T-helper 2 cell treated with Interferon-gamma antibody and Interleukin-4, amounts not matched to agents 5 μg/mL and 100 μg/mL, for 36 hours (primary cell): ENCODE measurements around the gene NHLRC4.
"Not testable (repeated sequence)": the region's sequence is repeated elsewhere in the genome, so short reads cannot be mapped to it uniquely, and the experiment has no call there.

ENCODE experiments used
- DNase-seq: peaks from one replicate; pipeline ENCODE4 v3.0.0; 2021; ENCODE audit warnings: low spot score
- H3K27ac Mint-ChIP-seq: one replicate; pipeline ENCODE4 v1.8.0; 2021; ENCODE audit warnings: mild to moderate bottlenecking, mixed read lengths
- H3K27me3 Mint-ChIP-seq: one replicate; pipeline ENCODE4 v1.8.0; 2021; ENCODE audit warnings: low read depth, mixed read lengths
- H3K36me3 Mint-ChIP-seq: one replicate; pipeline ENCODE4 v1.8.0; 2021; ENCODE audit warnings: low read depth, mixed read lengths
- H3K4me1 Mint-ChIP-seq: one replicate; pipeline ENCODE4 v1.8.0; 2021; ENCODE audit warnings: low read depth, mixed read lengths
- H3K4me3 Mint-ChIP-seq: one replicate; pipeline ENCODE4 v1.8.0; 2022; ENCODE audit warnings: mild to moderate bottlenecking, moderate library complexity, mixed read lengths
- H3K9me3 Mint-ChIP-seq: one replicate; pipeline ENCODE4 v1.8.0; 2021; ENCODE audit warnings: mixed read lengths

The NHLRC4 gene

DNA sequence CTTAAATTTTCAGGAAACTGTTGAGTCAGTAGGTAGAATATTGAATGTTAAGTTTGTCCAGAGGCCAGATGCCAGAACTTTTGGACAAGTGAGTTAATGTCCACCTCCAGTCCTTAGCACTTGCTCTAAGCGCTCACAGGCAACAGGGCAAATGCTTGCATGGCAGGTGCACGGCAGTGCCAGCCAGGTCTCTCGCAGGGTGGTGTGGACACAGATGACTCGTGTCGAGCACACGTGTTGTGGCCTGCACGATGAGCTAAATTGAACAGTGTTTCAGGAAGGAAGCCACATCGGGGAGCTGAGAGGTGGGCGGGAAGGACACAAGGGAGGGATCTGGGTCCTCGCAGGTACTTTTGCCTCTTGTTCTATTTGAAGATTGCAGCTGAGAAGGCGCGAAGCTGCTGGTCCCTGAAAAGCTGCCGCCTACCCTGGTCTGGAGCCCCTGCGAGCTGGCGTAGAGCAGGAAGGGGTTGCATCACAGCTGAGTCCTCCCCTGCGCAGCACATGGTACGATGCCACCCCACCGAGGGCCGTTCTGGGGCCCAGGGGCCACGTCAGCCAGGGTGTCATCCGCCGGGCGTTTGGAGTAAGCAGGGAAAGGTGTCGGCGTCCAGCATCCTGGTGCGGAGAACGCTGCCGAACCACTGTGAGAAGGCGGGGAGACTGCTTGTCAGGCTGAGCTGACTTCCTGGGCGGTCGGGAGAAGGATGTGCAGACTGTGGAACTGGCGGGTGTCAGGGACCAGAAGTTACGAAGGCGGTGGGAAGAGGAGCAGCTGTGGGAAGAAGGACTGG, 29.3 kb downstream of the NHLRC4 start:
- Mint-ChIP-seq H3K9me3 (no peaks in the 10 kb centered on the region), H3K36me3 (peaks cover 5% of the 10 kb centered on the region), H3K27ac (no peak overlapping the region), H3K4me1 (peaks cover 3% of the 10 kb centered on the region), H3K27me3 (no peaks in the 10 kb centered on the region), H3K4me3 (no peak overlapping the region)
- DNase-seq = no peak

DNA sequence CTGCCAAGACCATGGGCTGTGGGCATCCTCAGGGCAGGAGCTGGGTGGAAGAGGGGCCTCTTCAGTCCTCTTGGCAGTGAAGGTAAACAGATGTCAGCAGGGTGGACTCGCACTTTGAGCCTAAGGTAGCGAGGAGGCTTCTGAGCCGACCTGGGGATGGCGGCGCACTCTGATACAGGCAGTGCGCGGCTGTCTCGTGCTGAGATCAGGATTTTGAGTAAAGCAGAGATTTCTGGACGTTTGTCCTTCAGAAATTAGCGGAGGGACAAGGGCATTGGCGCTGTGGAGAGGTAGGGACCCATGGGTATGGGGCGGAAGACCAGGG, 29.9 kb downstream of the NHLRC4 start:
- peaks cover 1% of the 10 kb centered on the region for H3K4me1 Mint-ChIP-seq
- no peaks in the 10 kb centered on the region for H3K27me3 Mint-ChIP-seq
- H3K27ac Mint-ChIP-seq = no peak overlapping the region
- no peak overlapping the region for H3K4me3 Mint-ChIP-seq
- DNase-seq = no peak
- no peaks in the 10 kb centered on the region for H3K9me3 Mint-ChIP-seq
- H3K36me3 Mint-ChIP-seq = peaks cover 5% of the 10 kb centered on the region

DNA sequence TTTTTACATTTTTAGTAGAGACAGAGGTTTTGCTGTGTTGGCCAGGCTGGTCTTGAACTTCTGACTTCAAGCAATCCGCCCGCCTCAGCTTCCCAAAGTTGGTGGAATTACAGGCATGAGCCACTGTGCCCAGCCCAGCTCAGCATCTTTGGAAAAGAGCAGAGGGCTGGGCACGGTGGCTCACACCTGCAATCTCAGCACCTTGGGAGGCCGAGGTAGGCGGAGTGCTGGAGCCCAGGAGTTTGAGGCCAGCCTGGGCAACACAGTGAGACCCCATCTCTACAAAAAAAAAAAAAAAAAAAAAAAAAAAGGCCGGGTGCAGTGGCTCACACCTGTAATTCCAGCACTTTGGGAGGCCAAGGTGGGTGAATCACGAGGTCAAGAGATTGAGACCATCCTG, 30.9 kb downstream of the NHLRC4 start:
- DNase-seq, H3K4me1 Mint-ChIP-seq, H3K27me3 Mint-ChIP-seq, H3K27ac Mint-ChIP-seq, H3K36me3 Mint-ChIP-seq, H3K4me3 Mint-ChIP-seq, H3K9me3 Mint-ChIP-seq: not testable (repeated sequence)

DNA sequence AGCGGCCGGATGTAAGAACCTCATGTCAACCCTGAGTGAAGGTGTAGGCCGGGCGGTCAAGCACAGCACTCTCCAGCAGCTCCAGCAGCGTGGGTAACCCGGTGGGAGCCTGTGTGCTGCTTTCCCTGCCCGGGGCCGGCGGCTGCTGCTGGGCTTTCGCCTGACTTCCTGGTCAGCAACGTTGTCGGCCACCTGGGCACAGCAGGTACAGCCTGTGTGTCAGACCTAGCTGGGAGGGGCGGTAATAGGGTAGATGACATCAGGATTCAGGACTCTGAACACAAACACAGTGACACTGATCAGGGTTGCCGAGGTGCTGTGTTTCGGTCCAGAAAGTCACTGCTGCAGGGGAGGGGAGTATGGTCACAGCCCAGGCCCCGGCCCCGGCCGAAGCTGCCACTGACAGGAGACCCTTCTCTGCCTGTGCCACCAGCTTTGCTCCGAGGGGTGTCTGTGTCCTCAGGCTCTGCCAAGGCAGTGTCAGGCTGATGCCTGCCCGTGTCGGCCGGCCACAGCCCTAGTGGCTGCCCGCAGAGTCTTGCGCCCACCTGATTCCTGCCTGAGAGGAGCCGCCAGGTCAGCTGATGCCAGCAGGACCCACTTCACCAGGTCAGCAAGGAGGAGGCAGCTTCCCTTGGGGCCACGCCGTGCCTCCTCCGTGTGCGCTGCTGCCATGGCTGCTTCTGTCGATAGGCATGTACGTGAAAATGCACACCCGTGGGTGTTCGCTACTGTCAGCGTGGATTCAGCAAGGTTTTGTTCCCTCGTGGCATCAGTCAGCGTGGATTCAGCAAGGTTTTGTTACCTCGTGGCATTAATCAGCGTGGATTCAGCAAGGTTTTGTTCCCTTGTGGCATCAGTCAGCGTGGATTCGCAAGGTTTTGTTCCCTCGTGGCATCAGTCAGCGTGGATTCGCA, 32.3 kb downstream of the NHLRC4 start:
- Mint-ChIP-seq H3K9me3 (no peaks in the 10 kb centered on the region), H3K4me1 (peaks cover 4% of the 10 kb centered on the region), H3K27ac (no peak overlapping the region), H3K4me3 (no peak overlapping the region), H3K36me3 (peaks cover 7% of the 10 kb centered on the region), H3K27me3 (no peaks in the 10 kb centered on the region)
- DNase-seq = no peak

DNA sequence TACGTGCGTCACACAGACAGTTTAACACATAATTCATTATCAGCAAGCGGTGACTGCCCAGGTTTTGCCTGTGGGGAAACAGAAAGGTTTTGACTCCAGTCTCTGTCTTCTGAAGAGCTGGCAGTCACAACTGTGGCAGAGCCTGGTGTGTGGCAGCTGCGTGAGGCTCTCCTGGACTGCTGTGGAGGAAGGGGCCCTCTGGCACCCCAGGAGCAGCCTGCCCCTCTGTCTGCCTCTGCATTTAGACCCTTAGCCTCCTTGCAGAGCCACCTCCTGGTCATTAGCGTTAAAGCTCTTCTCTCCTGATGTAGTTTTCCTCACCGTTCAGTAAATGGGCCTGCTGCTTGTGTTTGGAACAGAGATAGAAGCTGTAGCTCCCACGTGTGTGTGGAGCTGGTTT, 34.0 kb downstream of the NHLRC4 start:
- Mint-ChIP-seq H3K4me3 (no peak overlapping the region), H3K27ac (no peak overlapping the region), H3K36me3 (peaks cover 8% of the 10 kb centered on the region), H3K9me3 (no peaks in the 10 kb centered on the region), H3K4me1 (peaks cover 2% of the 10 kb centered on the region), H3K27me3 (no peaks in the 10 kb centered on the region)
- no peak for DNase-seq

DNA sequence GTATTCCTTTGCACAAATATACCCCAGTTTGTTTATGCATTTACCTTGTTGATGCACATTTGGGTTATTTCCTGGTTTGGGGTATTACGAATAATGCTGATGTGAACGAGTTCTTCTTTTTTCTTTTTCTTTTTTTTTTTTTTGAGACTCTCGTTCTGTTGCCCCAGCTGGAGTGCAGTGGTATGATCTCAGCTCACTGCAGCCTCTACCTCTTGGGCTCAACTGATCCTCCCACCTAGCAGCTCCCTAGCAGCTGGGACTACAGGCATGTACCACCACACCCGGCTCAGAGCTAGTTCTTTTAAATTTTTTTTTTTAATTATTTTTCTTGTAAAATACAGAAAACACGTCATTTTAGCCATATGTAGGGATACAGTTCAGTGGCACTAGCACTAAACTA, 37.1 kb downstream of the NHLRC4 start:
- H3K27me3 Mint-ChIP-seq = no peaks in the 10 kb centered on the region

DNA sequence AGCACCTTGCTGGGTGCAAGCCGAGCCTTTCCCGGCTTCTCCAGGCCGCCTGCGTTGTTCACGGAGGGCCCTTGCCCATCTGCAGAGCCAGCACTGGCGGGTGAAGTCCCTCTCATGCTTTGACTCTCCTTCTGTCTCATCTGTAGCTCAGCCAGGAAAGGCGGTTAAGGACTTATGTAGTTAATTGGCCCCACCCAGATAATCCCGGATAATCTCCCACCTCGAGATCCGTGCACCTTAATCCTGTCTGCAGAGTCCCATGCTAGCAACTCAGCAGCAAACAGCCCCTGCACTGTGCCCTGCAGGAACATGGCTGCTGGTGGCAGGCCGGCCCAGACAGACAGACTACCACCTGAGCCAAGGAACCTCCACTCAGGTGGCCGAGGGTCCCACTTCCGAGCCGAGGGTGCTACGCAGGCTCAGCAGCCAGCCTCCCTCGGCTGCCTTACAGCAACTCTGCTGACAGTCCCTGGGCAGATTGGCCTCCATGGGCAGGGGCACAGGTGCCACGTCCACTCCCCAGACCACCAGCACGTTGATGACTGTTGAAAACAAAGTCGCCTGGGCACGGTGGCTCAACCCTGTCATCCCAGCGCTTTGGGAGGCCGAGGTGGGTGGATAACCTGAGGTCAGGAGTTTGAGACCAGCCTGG, 40.0 kb downstream of the NHLRC4 start:
- no peak overlapping the region for H3K27ac Mint-ChIP-seq
- no peak overlapping the region for H3K4me3 Mint-ChIP-seq
- H3K9me3 Mint-ChIP-seq = no peaks in the 10 kb centered on the region
- no peaks in the 10 kb centered on the region for H3K27me3 Mint-ChIP-seq
- H3K4me1 Mint-ChIP-seq = peaks cover 2% of the 10 kb centered on the region
- no peak for DNase-seq
- peaks cover 4% of the 10 kb centered on the region for H3K36me3 Mint-ChIP-seq

More for the DNA sequence above, 37.1 kb downstream of the NHLRC4 start:
- Mint-ChIP-seq H3K36me3 (peaks cover 6% of the 10 kb centered on the region), H3K4me1 (peaks cover 2% of the 10 kb centered on the region), H3K27ac (no peak overlapping the region), H3K4me3 (no peak overlapping the region), H3K9me3 (no peaks in the 10 kb centered on the region)
- DNase-seq = no peak

DNA sequence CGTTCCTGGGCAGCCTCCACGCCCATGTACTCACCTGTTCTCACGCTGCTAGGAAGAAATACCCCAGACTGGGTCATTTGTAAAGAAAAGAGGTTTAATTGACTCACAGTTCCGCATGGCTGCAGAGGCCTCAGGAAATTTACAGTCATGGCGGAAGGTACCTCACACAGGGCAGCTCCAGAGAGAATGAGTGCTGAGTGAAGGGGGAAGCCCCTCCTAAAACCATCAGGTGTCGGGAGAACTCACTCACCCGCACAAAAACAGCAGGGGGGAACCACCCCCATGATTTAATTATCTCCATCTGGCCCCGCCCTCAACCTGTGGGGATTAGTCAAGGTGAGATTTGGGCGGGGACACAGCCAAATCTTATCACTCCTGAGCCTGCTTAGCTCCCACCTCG, 41.2 kb downstream of the NHLRC4 start:
- no peak overlapping the region for H3K27ac Mint-ChIP-seq
- peaks cover 2% of the 10 kb centered on the region for H3K36me3 Mint-ChIP-seq
- no peaks in the 10 kb centered on the region for H3K27me3 Mint-ChIP-seq
- no peak for DNase-seq
- no peak overlapping the region for H3K4me3 Mint-ChIP-seq
- no peaks in the 10 kb centered on the region for H3K9me3 Mint-ChIP-seq
- H3K4me1 Mint-ChIP-seq = peaks cover 2% of the 10 kb centered on the region

DNA sequence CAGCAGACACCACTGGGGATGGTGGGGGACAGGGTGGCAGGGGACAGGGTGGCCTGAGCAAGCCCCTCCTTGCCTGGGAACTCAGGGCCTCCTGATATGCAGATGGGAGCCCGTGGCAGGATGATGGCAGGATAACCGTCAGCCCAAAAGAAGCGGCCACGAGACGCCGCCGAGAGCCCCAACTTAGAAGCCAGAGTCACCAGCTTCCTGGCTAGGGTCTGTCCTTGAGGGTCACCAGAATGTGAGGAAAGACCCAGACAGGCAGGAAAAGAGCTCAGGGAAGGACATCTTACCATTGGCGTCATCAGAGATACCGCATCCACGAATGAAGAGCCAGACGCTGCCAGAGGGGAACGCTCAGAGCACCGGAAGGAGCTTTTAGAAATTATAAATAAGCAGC, 42.5 kb downstream of the NHLRC4 start:
- peaks cover 1% of the 10 kb centered on the region for H3K36me3 Mint-ChIP-seq
- no peak for DNase-seq
- H3K4me1 Mint-ChIP-seq = no peaks in the 10 kb centered on the region
- H3K27me3 Mint-ChIP-seq = no peaks in the 10 kb centered on the region
- no peak overlapping the region for H3K27ac Mint-ChIP-seq
- H3K9me3 Mint-ChIP-seq = no peaks in the 10 kb centered on the region
- H3K4me3 Mint-ChIP-seq = no peak overlapping the region

DNA sequence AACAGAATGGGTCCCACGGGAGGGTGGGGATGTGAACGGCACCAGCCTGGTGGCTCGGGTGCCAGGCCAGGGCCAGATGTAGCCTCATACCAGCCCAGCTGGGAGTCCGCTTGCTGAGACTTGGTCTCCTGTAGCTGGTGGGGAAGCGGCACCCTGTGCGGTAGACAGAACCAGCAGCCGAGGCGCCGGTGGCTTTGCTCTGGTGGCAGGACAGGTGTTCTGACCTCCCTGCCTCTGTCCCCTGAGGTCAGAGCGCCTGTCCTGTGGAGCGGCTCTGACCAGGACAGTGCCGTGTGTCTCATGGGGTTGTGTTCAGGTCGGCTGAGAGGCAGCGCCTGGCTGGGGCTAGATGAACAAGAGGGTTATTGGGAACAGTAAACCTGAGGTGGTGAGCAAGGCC, 43.2 kb downstream of the NHLRC4 start:
- H3K27ac Mint-ChIP-seq = no peak overlapping the region
- no peaks in the 10 kb centered on the region for H3K4me1 Mint-ChIP-seq
- H3K36me3 Mint-ChIP-seq = no peaks in the 10 kb centered on the region
- H3K27me3 Mint-ChIP-seq = no peaks in the 10 kb centered on the region
- DNase-seq = no peak
- no peaks in the 10 kb centered on the region for H3K9me3 Mint-ChIP-seq
- H3K4me3 Mint-ChIP-seq = no peak overlapping the region

DNA sequence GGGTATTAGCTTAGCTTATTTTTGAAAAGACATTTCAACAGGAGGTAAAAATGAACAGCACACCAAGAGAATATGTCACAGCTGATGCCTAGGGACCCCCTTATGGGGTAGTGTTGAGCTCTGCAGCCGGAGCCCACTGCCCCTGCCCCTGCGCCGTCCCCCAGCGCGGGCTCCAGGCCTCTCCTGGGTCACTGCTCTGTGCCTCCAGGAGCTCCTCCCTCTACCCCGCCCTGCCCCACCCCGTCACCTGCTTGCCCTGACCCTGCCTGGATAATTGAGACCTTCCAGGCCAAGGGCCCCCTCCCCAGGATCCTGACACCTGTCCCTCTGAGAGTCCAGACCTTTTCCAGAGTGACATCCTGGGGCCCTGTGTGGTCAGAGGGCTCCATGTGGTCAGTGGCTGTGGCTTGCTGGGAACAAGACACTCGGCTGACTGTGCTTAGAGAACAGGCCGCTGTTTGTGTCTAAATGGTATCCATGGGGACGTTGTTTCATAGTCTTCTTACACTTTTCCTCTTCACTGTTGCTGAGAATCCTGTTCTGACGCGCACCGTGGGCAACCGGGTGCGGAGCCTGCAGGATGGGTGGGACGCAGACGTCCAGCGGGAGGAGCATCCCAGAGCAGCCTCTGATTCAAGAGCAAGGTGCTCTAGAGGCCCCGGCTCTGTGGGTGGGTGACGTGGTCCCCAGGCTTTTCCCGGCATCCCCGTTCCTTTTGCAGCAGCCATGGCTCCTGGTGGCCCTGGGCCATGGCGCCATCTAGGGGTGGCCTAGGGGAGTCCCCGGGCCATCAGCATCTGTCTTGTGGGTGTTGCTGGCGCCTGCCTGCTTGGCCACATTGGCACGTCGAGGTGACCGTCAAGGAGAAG, 43.9 kb downstream of the NHLRC4 start:
- H3K9me3 Mint-ChIP-seq = no peaks in the 10 kb centered on the region
- no peak overlapping the region for H3K4me3 Mint-ChIP-seq
- no peak overlapping the region for H3K27ac Mint-ChIP-seq
- no peak for DNase-seq
- no peaks in the 10 kb centered on the region for H3K36me3 Mint-ChIP-seq
- H3K27me3 Mint-ChIP-seq = no peaks in the 10 kb centered on the region
- H3K4me1 Mint-ChIP-seq = no peaks in the 10 kb centered on the region

DNA sequence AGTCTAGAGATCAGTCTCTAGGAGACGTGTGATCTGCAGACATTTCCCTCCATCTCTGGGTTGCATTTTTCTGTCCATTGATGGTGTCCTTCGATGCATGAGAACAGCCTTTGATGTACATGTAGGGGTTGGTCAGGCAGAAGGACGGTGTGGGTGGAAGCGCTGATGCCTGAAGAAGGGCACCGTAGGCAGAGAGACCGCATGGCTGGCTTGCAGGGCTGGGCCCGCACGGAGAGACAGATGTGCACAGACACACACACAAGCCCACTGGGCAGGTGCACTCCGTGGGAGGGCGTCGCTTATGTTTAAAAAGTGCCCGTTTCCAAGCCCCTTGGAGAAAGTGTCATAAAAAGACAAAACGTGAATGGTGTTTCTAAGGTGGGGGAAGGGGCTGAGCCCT, 48.3 kb downstream of the NHLRC4 start:
- Mint-ChIP-seq H3K36me3 (no peaks in the 10 kb centered on the region), H3K27me3 (no peaks in the 10 kb centered on the region), H3K4me1 (no peaks in the 10 kb centered on the region), H3K9me3 (no peaks in the 10 kb centered on the region), H3K4me3 (no peak overlapping the region), H3K27ac (no peak overlapping the region)
- no peak for DNase-seq

DNA sequence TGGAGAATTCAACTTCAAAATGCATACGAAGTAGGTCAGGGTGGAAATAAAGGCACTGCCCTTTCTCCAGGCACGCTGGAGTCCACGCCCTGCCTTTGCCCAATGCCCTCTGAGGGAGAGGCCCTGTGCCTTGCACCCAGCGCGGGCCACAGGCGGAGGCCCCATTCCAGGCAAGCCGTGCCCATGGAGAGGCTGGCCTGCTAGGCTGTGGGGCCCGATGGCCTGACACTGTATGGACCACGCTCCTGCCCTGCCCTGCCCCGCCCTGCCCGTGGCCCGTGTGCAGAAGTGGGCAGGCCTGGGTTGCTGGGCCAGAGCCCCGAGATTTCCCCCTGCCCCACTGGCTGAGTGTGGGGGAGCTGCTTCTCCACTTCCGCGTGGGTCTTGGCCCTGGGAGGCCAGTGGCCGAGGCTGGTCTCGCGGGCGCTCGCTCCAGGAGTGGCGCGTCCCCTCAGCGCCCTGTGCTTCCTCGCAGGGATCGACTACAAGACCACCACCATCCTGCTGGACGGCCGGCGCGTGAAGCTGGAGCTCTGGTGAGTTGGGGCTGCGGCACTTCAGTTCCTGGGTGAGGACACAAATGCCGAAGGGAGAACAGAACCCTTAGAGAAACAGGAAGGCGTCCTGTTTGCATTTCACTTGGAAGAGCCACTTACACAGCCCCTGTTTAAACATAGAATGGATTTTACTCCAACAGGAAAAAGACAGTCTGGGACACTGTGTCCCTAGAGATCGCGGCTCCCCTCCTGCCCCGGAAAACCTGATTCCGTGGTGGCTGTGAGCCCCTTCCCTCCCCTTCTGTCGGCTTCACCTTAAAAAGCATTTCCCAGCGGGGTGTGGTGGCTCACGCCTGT, 50.2 kb downstream of the NHLRC4 start:
- no peak overlapping the region for H3K4me3 Mint-ChIP-seq
- no peak for DNase-seq
- no peaks in the 10 kb centered on the region for H3K9me3 Mint-ChIP-seq
- H3K27me3 Mint-ChIP-seq = no peaks in the 10 kb centered on the region
- H3K27ac Mint-ChIP-seq = no peak overlapping the region
- H3K36me3 Mint-ChIP-seq = no peaks in the 10 kb centered on the region
- no peaks in the 10 kb centered on the region for H3K4me1 Mint-ChIP-seq
